ENCODE measurements around the gene SAMD13. TPM values are rescaled to one million over a fixed set of nuclear protein-coding genes. Genes with fewer than 3 reads are reported as not detected.

The SAMD13 gene
- polyA plus RNA-seq, 10 donors, result 5.7 to 10.2 (median 7.4) TPM

Other genes starting within 250 kb of the SAMD13 start
- gene PRKACB, start 157.4 kb upstream of the SAMD13 start, polyA plus RNA-seq (ENCODE audit: insufficient read length in 10 of 10), result 10 to 100 TPM; 22.5 to 32.5 (median 27.0) TPM
- under 1 TPM in 5 of 10 donors, not detected in 5; 0.12 to 0.21 (median 0.14) TPM for gene DNASE2B, start 96.8 kb downstream of the SAMD13 start, polyA plus RNA-seq (ENCODE audit: insufficient read length in 10 of 10)
- 10 to 100 TPM; 28.5 to 37.6 (median 31.9) TPM for gene RPF1, start 177.6 kb downstream of the SAMD13 start, polyA plus RNA-seq (ENCODE audit: insufficient read length in 10 of 10)
- 1 to 10 TPM in 4 of 10 donors, under 1 TPM in 6; 0.32 to 2.8 (median 0.96) TPM for gene SPATA1, start 204.7 kb downstream of the SAMD13 start, polyA plus RNA-seq (ENCODE audit: insufficient read length in 10 of 10)
- 100 to 1,000 TPM; 166 to 213 (median 181) TPM for gene GNG5, start 204.9 kb downstream of the SAMD13 start, polyA plus RNA-seq (ENCODE audit: insufficient read length in 10 of 10)

Data from muscle of back (tissue), 10 donors.